OCI-LY1 (cell line): Measurements from ENCODE around the gene MGAT3.

Experiments used
- H2AFZ ChIP-seq: fragments of 200-600 bp; sonication (generic), shearing (Covaris generic); 2 replicates; pipeline ENCODE4 v1.6.0; 2014; ENCODE audit warnings: antibody characterized with exemption, mild to moderate bottlenecking, low read length
- H3F3A ChIP-seq: fragments of 200-600 bp; sonication (generic), shearing (Covaris generic); 2 replicates; pipeline ENCODE4 v1.6.0; 2014; ENCODE audit warnings: mild to moderate bottlenecking, antibody characterized with exemption, low read length, moderate library complexity; ENCODE audit not compliant: insufficient read depth
- H3K27ac ChIP-seq: fragments of 200-600 bp; sonication (generic); 2 replicates; pipeline ENCODE4 v1.5.1; 2014; ENCODE audit warnings: low read length, mixed run types, mild to moderate bottlenecking, low read depth; ENCODE audit not compliant: poor library complexity, severe bottlenecking
- H3K27me3 ChIP-seq: fragments of 200-600 bp; sonication (generic); 2 replicates; pipeline ENCODE4 v1.6.0; 2014; ENCODE audit warnings: antibody characterized with exemption, mild to moderate bottlenecking, low read length, moderate library complexity; ENCODE audit not compliant: insufficient read depth
- H3K36me3 ChIP-seq: fragments of 200-600 bp; sonication (generic); 2 replicates; pipeline ENCODE4 v1.6.1; 2014; ENCODE audit warnings: mild to moderate bottlenecking, antibody characterized with exemption, low read length, moderate library complexity, mixed read lengths; ENCODE audit not compliant: insufficient read depth
- H3K4me1 ChIP-seq: fragments of 200-600 bp; sonication (generic); 2 replicates; pipeline ENCODE4 v1.5.1; 2014; ENCODE audit warnings: mild to moderate bottlenecking, low read length, moderate library complexity; ENCODE audit not compliant: insufficient read depth, severe bottlenecking
- H3K4me2 ChIP-seq: fragments of 200-600 bp; sonication (generic), shearing (Covaris generic); 2 replicates; pipeline ENCODE4 v1.6.1; 2014; ENCODE audit warnings: low read length
- H3K4me3 ChIP-seq: fragments of 200-600 bp; sonication (generic); 2 replicates; pipeline ENCODE4 v1.5.1; 2014; ENCODE audit warnings: low read length, low read depth, mild to moderate bottlenecking, mixed read lengths; ENCODE audit not compliant: poor library complexity, severe bottlenecking
- H3K79me2 ChIP-seq: fragments of 200-600 bp; shearing (Covaris generic); 2 replicates; pipeline ENCODE4 v1.6.1; 2016; ENCODE audit warnings: mixed run types, low read length, mixed read lengths; ENCODE audit not compliant: insufficient read depth
- H3K9ac ChIP-seq: fragments of 200-600 bp; sonication (generic), shearing (Covaris generic); 2 replicates; pipeline ENCODE4 v1.6.1; 2014; ENCODE audit warnings: mild to moderate bottlenecking, low read length, mixed read lengths
- H3K9me2 ChIP-seq: fragments of 200-600 bp; sonication (generic), shearing (Covaris generic); 2 replicates; pipeline ENCODE4 v1.6.1; 2014; ENCODE audit warnings: low read depth, mild to moderate bottlenecking, low read length, mixed read lengths
- H3K9me3 ChIP-seq: fragments of 200-600 bp; shearing (Covaris generic); 2 replicates; pipeline ENCODE4 v1.6.1; 2014; ENCODE audit warnings: low read length, mixed read lengths
- H4K20me1 ChIP-seq: fragments of 200-600 bp; sonication (generic), shearing (Covaris generic); 2 replicates; pipeline ENCODE4 v1.6.0; 2016; ENCODE audit warnings: mild to moderate bottlenecking, low read length; ENCODE audit not compliant: insufficient read depth
- CTCF ChIP-seq: fragments of 200-600 bp; sonication (generic), shearing (Covaris generic); IDR thresholded peaks from 2 replicates; pipeline ENCODE4 v1.5.1; 2017; ENCODE audit warnings: mild to moderate bottlenecking, antibody characterized with exemption, low read length, moderate library complexity, mixed read lengths
- EZH2 ChIP-seq: fragments of 200-600 bp; sonication (generic), shearing (Covaris generic); IDR thresholded peaks from 2 replicates; pipeline ENCODE4 v1.8.0; 2017; ENCODE audit warnings: borderline replicate concordance, mixed run types, mild to moderate bottlenecking, antibody characterized with exemption, low read length, moderate library complexity, mixed read lengths

The MGAT3 gene

GRCh38 chr22:39443398-39443797 is 13.4 kb upstream of the MGAT3 start:
- Histone ChIP-seq H3K9me2 (no peaks in the 10 kb centered on the region), H3K9me3 (no peaks in the 10 kb centered on the region), H3K36me3 (peaks cover 9% of the 10 kb centered on the region), H3K79me2 (peaks cover 10% of the 10 kb centered on the region), H2AFZ (no peak overlapping the region), H3K4me3 (peak overlapping the region; percentile 9), H3K27me3 (no peaks in the 10 kb centered on the region), H3K27ac (peak overlapping the region; percentile 99), H3F3A (peaks cover 24% of the 10 kb centered on the region), H3K9ac (peak overlapping the region; percentile 73), H3K4me2 (peak overlapping the region; percentile 46), H3K4me1 (peaks cover 84% of the 10 kb centered on the region), H4K20me1 (no peaks in the 10 kb centered on the region)
- TF ChIP-seq CTCF = no peak
- TF ChIP-seq EZH2 = no peak

- H3K4me2 ChIP-seq = peak overlapping the region; percentile 60; the same call in 1 of the 2 replicates
- H3K36me3 ChIP-seq = peaks cover 18% of the 10 kb centered on the region
- TF ChIP-seq CTCF (no peak), EZH2 (no peak)
- no peaks in the 10 kb centered on the region for H3K27me3 ChIP-seq
- H3K27ac ChIP-seq = peak overlapping the region; percentile 99
- H3K9me3 ChIP-seq = no peaks in the 10 kb centered on the region
- no peak overlapping the region for H2AFZ ChIP-seq
- H4K20me1 ChIP-seq = no peaks in the 10 kb centered on the region
- H3K9ac ChIP-seq = peak overlapping the region; percentile 73
- peaks cover 20% of the 10 kb centered on the region for H3K79me2 ChIP-seq
- peaks cover 20% of the 10 kb centered on the region for H3F3A ChIP-seq
- no peak overlapping the region for H3K4me3 ChIP-seq
- no peaks in the 10 kb centered on the region for H3K9me2 ChIP-seq
- H3K4me1 ChIP-seq = peaks cover 84% of the 10 kb centered on the region
Observed at GRCh38 chr22:39444247-39444800, 12.5 kb upstream of the MGAT3 start.

GRCh38 chr22:39444937-39445465 is 11.8 kb upstream of the MGAT3 start:
- Histone ChIP-seq H3K27me3 (no peaks in the 10 kb centered on the region), H3K4me2 (peak overlapping the region; percentile 60), H3K4me3 (peak overlapping the region; percentile 77), H3K9me3 (no peaks in the 10 kb centered on the region), H3K9me2 (no peaks in the 10 kb centered on the region), H3K9ac (peak overlapping the region; percentile 73), H3K36me3 (peaks cover 25% of the 10 kb centered on the region), H3K79me2 (peaks cover 26% of the 10 kb centered on the region), H3K4me1 (peaks cover 87% of the 10 kb centered on the region), H2AFZ (no peak overlapping the region), H3K27ac (peak overlapping the region; percentile 99), H4K20me1 (no peaks in the 10 kb centered on the region), H3F3A (peaks cover 16% of the 10 kb centered on the region; the same call in 1 of the 2 replicates)
- TF ChIP-seq CTCF (no peak), EZH2 (no peak)
